ENCODE results near the gene ZNF813. TPM values are rescaled to one million over a fixed set of nuclear protein-coding genes. Genes with fewer than 3 reads are reported as not detected.
A peak's percentile ranks its signal among the peaks of the same experiment; 100 is the strongest.

ZNF813 gene
- total and polyA plus RNA-seq, 9 of the 15 experiments (the other 6 are each of a cell fraction or from before 2014, with no cell fraction given), result 1.3 to 8.0 (median 5.3) TPM

- TF ChIP-seq ZBTB11 (CRISPR knock-in tag; IDR thresholded peaks at IDR 0.05) (no peak), ETV1 (tag; conservative IDR thresholded peaks at IDR 0.05; ENCODE audit: low read depth) (no peak), BRF1 (IDR thresholded peaks at IDR 0.05; ENCODE audit: borderline replicate concordance, extremely low read depth, insufficient read length) (no peak), NRF1 (conservative IDR thresholded peaks at IDR 0.05 in 1 of 2, IDR thresholded peaks at IDR 0.05 in 1 of 2) (peak; percentile 92 to 94), RAD21 (CRISPR knock-in tag; conservative IDR thresholded peaks at IDR 0.05 in 1 of 2, IDR thresholded peaks at IDR 0.05 in 1 of 2) (no peak), PURB (CRISPR knock-in tag; IDR thresholded peaks at IDR 0.05; ENCODE audit: low read depth) (no peak), MYC (IDR thresholded peaks at IDR 0.05; ENCODE audit: low read depth, low read length) (peak; percentile 78), MYC (CRISPR knock-in tag; IDR thresholded peaks at IDR 0.05; ENCODE audit: borderline replicate concordance, low read depth) (no peak), TCF7L2 (IDR thresholded peaks at IDR 0.05; ENCODE audit: low read depth, low read length) (no peak), ZNF696 (CRISPR knock-in tag; conservative IDR thresholded peaks at IDR 0.05) (no peak), MNT (conservative IDR thresholded peaks at IDR 0.05) (peak; percentile 65 to 85), RNF2 (IDR thresholded peaks at IDR 0.05) (no peak), KDM4B (IDR thresholded peaks at IDR 0.05; ENCODE audit: borderline replicate concordance in 2 of 2, low read depth in 1 of 2) (0 out of 4 replicates have a peak, but pooled peaks of 1 of the 2 experiments have one; percentile 29), SAP30 (IDR thresholded peaks at IDR 0.05; ENCODE audit: borderline replicate concordance, insufficient read depth, low read depth, low read length, poor library complexity, severe bottlenecking) (peak; percentile 42), SP1 (CRISPR knock-in tag; IDR thresholded peaks at IDR 0.05) (peak; percentile 80), FOXM1 (IDR thresholded peaks at IDR 0.05; ENCODE audit: low read depth) (no peak), FOXM1 (CRISPR knock-in tag; IDR thresholded peaks at IDR 0.05; ENCODE audit: low read depth) (no peak), CTCFL (IDR thresholded peaks at IDR 0.05; ENCODE audit: borderline replicate concordance, insufficient read depth, low read depth, low read length, poor library complexity, severe bottlenecking) (peak; percentile 56), NCOA1 (IDR thresholded peaks at IDR 0.05; ENCODE audit: low read depth) (no peak), KLF16 (IDR thresholded peaks at IDR 0.05) (no peak)
Measured at GRCh38 chr19:53431399-53432087, 36.0 kb upstream of the ZNF813 start, which contains the start of gene ZNF761 (continued).

Data from K562 (cell line).